GM19035 (cell line): ENCODE measurements around the gene SMO.
"Not testable (repeated sequence)": the region's sequence is repeated elsewhere in the genome, so short reads cannot be mapped to it uniquely, and the experiment has no call there.

Experiments
- ATAC-seq: cut with Tn5 transposase; IDR thresholded peaks from one replicate; pipeline ENCODE4 v1.9.1; 2021; ENCODE audit not compliant: unreplicated experiment

Gene SMO

GRCh38 chr7:129169171-129169671 is 19.2 kb upstream of the SMO start:
- peak; percentile 40 for ATAC-seq

- ATAC-seq = no peak
Measured at GRCh38 chr7:129169686-129170440, 18.6 kb upstream of the SMO start.

GRCh38 chr7:129170441-129171021 is 17.9 kb upstream of the SMO start:
- ATAC-seq = no peak

GRCh38 chr7:129173861-129174260 is 14.6 kb upstream of the SMO start:
- ATAC-seq = not testable (repeated sequence)

- ATAC-seq = no peak
Measured at GRCh38 chr7:129176916-129177710, 11.3 kb upstream of the SMO start.

- ATAC-seq = no peak
Measured at GRCh38 chr7:129184981-129185670, 3.3 kb upstream of the SMO start.

GRCh38 chr7:129186749-129187260 is 1.6 kb upstream of the SMO start:
- ATAC-seq = no peak

- ATAC-seq = no peak
Measured at GRCh38 chr7:129187681-129188371, 607 bp upstream of the SMO start.

GRCh38 chr7:129188892-129189660 is 643 bp downstream of the SMO start:
- no peak for ATAC-seq

GRCh38 chr7:129189661-129190310 is 1.4 kb downstream of the SMO start:
- ATAC-seq = no peak

- ATAC-seq = no peak
Measured at GRCh38 chr7:129191272-129191671, 2.8 kb downstream of the SMO start.

GRCh38 chr7:129193892-129194291 is 5.5 kb downstream of the SMO start:
- no peak for ATAC-seq

GRCh38 chr7:129197771-129198170 is 9.3 kb downstream of the SMO start:
- ATAC-seq = no peak

- ATAC-seq = no peak
Measured at GRCh38 chr7:129199406-129199805, 11.0 kb downstream of the SMO start.

- ATAC-seq = no peak
Measured at GRCh38 chr7:129202058-129202777, 13.8 kb downstream of the SMO start.

- no peak for ATAC-seq
Measured at GRCh38 chr7:129203050-129203741, 14.8 kb downstream of the SMO start.

- no peak for ATAC-seq
Measured at GRCh38 chr7:129205126-129205818, 16.8 kb downstream of the SMO start.
